Right atrium auricular region (tissue), 2 donors: ENCODE data around the gene MYO1F. TPM values are rescaled to one million over a fixed set of nuclear protein-coding genes. Genes with fewer than 3 reads are reported as not detected.
A peak's percentile ranks its signal among the peaks of the same experiment; 100 is the strongest.

Experiments used
- DNase-seq: peaks from one replicate; pipeline ENCODE4 v3.0.0-alpha.2; 2019; ENCODE audit warnings: low spot score
- H3K27ac ChIP-seq, 2 donors: fragments of 200-600 bp; sonication (generic); 1 replicate in 1 of 2; 2 replicates in 1 of 2; pipeline ENCODE4 v1.5.1; 2016 to 2019
- H3K27me3 ChIP-seq, 2 donors: fragments of 200-600 bp; sonication (generic); one replicate each; pipeline versions ENCODE4 v1.5.1 to v1.6.0; 2017 to 2019
- H3K36me3 ChIP-seq: fragments of 200-600 bp; sonication (generic); one replicate; pipeline ENCODE4 v1.5.1; 2016
- H3K4me1 ChIP-seq, 2 donors: fragments of 200-600 bp; sonication (generic); one replicate each; pipeline versions ENCODE4 v1.5.1 to v1.6.0; 2017 to 2019
- H3K4me3 ChIP-seq, 2 donors: fragments of 200-600 bp; sonication (generic); 1 replicate in 1 of 2; 2 replicates in 1 of 2; pipeline ENCODE4 v1.5.1; 2017 to 2019; ENCODE audit warnings: mild to moderate bottlenecking in 1 of 2, moderate library complexity in 1 of 2
- H3K9me3 ChIP-seq, 2 donors: fragments of 200-600 bp; sonication (generic); one replicate each; pipeline ENCODE4 v1.5.1; 2019
- total RNA-seq, 2 donors: library from RNA; depleted of rRNA; stranded (reverse); fragments of >200 nt; gene quantifications; one replicate each; pipeline ENCODE4 v1.1.0, GENCODE V29; 2016
- TF ChIP-seq, protein P1 (sequence below), 2 donors: fragments of 200-600 bp; sonication (generic); IDR thresholded peaks; one replicate each; pipeline ENCODE4 v1.5.1; 2019; ENCODE audit warnings: antibody characterized with exemption in 2 of 2

MYO1F gene
- total RNA-seq, 2 donors from 2014 or later = 4.4 to 10.8 TPM

DNA sequence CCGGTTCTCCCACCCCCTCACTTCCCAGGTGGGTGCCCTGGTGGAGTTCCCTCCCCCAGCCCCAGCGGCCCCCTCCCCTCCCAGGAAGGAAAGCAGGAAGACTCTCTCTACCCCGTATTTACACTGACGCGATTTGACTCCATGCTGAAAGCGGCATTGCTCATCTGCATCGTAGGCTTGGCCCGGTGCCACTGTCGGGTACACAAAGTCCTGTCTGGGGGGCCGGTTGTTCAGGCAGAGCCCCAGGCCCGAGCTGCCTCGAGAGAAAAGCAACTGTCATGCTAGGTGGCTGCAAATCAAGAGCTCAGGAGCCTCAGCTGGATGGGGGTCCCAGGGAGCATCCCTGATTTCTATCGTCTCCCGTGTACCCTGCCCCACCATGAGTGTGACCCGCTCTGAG lies 18.4 kb upstream of the MYO1F start:
- DNase-seq = no peak
- H3K27me3 ChIP-seq = no peaks in the 10 kb centered on the region
- TF ChIP-seq, protein P1, sequence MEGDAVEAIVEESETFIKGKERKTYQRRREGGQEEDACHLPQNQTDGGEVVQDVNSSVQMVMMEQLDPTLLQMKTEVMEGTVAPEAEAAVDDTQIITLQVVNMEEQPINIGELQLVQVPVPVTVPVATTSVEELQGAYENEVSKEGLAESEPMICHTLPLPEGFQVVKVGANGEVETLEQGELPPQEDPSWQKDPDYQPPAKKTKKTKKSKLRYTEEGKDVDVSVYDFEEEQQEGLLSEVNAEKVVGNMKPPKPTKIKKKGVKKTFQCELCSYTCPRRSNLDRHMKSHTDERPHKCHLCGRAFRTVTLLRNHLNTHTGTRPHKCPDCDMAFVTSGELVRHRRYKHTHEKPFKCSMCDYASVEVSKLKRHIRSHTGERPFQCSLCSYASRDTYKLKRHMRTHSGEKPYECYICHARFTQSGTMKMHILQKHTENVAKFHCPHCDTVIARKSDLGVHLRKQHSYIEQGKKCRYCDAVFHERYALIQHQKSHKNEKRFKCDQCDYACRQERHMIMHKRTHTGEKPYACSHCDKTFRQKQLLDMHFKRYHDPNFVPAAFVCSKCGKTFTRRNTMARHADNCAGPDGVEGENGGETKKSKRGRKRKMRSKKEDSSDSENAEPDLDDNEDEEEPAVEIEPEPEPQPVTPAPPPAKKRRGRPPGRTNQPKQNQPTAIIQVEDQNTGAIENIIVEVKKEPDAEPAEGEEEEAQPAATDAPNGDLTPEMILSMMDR (IDR thresholded peaks at IDR 0.05) = no peak

DNA sequence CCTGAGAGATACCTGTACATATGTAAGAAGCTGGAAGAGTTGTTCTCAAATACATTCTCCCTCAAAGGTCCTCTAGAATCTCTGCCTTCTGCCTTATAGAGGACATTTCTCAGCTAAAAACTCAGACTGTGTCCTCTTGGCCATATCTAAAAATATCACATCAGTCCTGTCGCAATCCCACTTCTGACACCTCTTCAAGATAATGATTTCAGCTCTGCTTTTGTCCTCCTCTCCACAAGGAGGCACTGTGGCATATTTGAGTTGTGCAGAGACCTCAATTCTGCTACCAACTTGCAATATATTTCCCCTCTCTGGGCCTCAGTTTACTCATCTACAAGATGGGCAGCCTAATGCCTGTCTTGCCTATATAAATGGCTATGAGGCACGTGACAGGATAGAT lies 16.7 kb upstream of the MYO1F start:
- no peak for DNase-seq
- Histone ChIP-seq H3K36me3 (peaks cover 6% of the 10 kb centered on the region), H3K27me3 (no peaks in the 10 kb centered on the region), H3K27ac (no peak overlapping the region), H3K4me3 (no peak overlapping the region), H3K9me3 (peaks cover 0 to 6% of the 10 kb centered on the region in 2 donors), H3K4me1 (peaks cover 0 to 32% of the 10 kb centered on the region in 2 donors)
- TF ChIP-seq, protein P1 (IDR thresholded peaks at IDR 0.05) = peak in 1 of 2 donors; percentile 18

More for the DNA sequence above, 18.4 kb upstream of the MYO1F start:
- Histone ChIP-seq H3K36me3 (peaks cover 14% of the 10 kb centered on the region), H3K27ac (no peak overlapping the region), H3K9me3 (peaks cover 0 to 6% of the 10 kb centered on the region in 2 donors), H3K4me3 (no peak overlapping the region), H3K4me1 (peaks cover 0 to 32% of the 10 kb centered on the region in 2 donors)

DNA sequence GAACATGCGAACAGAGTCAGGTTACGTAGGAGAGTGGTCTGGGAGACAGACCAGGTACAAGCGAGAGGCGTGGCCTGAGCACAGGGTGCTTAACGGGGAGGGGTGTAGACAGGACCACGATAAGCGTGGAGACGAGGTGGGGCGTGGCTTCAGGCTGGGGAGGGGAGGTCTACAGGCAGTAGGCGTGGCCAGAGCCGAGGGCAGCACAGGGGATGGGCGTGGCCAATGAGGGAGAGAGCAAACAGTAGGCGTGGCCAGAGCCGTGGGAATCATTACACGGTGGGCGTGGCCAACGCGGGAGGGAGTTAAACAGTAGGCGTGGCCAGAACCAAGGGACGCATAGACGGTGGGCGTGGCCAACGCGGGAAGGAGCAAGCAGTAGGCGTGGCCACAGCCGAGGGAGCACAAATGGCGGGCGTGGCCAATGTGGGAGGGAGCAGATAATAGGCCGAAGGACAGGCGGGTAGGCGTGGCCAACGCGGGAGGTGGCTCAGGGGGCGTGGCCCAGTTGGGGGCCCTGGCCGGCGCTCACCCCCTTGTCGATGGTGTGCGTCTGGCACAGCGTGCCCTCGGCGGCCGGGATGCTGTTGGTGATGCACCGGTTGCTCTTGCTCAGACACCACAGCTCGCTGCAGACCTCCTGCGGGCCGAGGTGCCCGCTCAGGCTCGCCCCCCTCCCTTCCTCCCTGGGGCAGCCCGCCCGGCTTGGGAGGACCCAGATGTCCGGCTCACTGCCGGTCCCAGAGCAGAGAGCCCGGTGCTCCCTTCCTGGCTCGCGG lies 15.2 kb upstream of the MYO1F start:
- DNase-seq = peak; percentile 98
- Histone ChIP-seq H3K4me3 (peak overlapping the region; percentile 15 to 46), H3K27me3 (no peaks in the 10 kb centered on the region), H3K27ac (peak overlapping the region in 1 of 2 donors; percentile 29), H3K36me3 (peaks cover 6% of the 10 kb centered on the region), H3K9me3 (peaks cover 0 to 6% of the 10 kb centered on the region in 2 donors), H3K4me1 (peaks cover 0 to 32% of the 10 kb centered on the region in 2 donors)
- TF ChIP-seq, protein P1 (IDR thresholded peaks at IDR 0.05) = no peak

DNA sequence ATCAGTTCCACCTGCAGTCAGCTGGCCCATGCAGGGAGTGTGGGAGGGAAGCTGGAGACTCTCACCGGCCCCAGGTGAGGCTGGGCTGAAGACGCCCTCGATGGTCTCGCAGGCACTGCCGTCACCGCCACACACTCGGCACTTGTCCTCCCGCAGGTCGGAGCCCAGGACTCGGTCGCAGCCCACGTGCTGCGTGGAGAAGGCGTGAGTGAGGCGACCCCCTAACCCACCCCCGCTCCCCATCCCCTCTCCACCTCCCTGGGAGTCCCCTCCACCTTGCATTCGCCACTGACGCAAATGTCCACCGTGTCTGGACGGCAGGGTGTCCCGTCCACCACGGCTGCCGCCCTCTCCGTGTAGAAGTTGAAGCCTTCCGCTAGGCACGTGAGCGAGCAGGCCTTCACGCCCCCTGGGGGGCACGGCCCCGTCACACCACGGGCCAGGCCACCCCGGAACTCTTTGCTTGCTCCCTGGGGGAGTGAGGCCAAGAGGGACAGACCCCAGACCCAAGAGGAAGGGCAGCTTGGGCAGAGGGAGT lies 12.0 kb upstream of the MYO1F start:
- H3K27ac ChIP-seq = no peak overlapping the region
- H3K9me3 ChIP-seq = peaks cover 0 to 6% of the 10 kb centered on the region in 2 donors
- peaks cover 11% of the 10 kb centered on the region for H3K36me3 ChIP-seq
- DNase-seq = no peak
- H3K4me3 ChIP-seq = no peak overlapping the region
- TF ChIP-seq, protein P1 (IDR thresholded peaks at IDR 0.05) = no peak
- H3K27me3 ChIP-seq = no peaks in the 10 kb centered on the region
- H3K4me1 ChIP-seq = peaks cover 0 to 20% of the 10 kb centered on the region in 2 donors

DNA sequence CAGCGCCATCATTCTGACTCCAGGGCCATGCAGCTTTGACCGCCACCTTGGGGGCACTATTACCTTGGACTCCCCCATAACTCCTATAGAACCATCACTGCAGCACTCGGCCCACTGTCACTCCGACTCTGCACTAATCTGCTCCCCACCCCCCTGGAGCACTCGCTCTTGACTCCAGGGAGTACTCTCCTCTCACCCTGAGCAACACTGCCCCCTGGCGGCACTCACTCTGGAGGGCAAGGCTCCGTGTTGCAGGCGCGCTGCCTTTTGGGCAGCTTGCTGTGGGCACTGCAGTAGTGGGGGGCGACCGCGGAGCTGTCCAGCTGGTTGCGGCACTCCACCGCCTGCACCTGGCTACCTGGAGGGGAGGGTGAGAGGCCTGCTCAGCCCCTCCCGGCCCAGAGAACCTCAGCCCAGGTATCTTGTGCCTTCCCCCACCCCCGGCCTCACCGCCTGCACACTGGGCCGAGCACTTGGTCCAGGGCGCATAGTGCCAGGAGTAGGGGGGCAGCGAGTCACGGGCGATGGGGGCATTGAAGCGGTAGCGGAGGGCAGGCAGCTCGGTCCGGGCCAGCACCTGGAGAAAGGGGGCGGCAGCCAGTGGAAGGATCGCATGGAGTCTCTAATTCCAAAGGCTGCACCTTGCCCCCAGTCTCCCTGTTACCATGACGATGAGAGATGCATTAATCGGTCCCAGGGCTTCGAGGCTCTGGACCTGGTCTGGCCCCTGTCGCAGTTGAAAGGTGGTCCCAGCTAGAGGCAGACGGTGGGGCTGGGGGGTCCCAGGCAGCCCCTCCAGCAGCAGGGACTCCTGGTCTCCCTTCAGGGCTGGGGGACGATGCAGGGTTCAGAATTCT lies 8.9 kb upstream of the MYO1F start:
- Histone ChIP-seq H3K9me3 (no peaks in the 10 kb centered on the region), H3K4me3 (no peak overlapping the region), H3K27ac (no peak overlapping the region), H3K27me3 (no peaks in the 10 kb centered on the region), H3K36me3 (peaks cover 11% of the 10 kb centered on the region), H3K4me1 (no peaks in the 10 kb centered on the region)
- TF ChIP-seq, protein P1 (IDR thresholded peaks at IDR 0.05) = peak; percentile 36 to 64
- no peak for DNase-seq
